ENCODE data around the gene ACTN3.

DNA sequence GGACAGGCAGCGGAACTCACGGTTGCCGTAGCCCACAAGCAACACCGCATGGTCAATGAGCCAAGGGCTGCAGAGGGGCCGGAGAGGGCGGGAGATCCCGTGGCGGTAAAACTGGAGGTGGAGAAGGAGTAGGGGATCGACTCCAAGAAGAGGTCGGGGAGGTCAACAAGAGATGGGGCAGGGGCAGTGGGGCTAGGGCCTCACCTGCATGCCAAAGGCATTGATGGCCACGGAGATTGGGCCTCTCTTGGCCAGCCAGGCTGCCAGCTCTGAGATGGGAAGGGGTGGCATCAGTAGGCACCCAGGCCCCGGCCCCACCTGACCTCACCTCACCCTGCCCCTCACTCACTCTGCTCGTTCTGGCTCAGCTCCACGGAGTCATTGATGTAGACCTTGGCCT is 17.8 kb downstream of the ACTN3 start:
- TF ChIP-seq, protein P1, sequence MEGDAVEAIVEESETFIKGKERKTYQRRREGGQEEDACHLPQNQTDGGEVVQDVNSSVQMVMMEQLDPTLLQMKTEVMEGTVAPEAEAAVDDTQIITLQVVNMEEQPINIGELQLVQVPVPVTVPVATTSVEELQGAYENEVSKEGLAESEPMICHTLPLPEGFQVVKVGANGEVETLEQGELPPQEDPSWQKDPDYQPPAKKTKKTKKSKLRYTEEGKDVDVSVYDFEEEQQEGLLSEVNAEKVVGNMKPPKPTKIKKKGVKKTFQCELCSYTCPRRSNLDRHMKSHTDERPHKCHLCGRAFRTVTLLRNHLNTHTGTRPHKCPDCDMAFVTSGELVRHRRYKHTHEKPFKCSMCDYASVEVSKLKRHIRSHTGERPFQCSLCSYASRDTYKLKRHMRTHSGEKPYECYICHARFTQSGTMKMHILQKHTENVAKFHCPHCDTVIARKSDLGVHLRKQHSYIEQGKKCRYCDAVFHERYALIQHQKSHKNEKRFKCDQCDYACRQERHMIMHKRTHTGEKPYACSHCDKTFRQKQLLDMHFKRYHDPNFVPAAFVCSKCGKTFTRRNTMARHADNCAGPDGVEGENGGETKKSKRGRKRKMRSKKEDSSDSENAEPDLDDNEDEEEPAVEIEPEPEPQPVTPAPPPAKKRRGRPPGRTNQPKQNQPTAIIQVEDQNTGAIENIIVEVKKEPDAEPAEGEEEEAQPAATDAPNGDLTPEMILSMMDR (IDR thresholded peaks at IDR 0.05): no peak
- no peak for TF ChIP-seq POLR2A (IDR thresholded peaks at IDR 0.05)
